ENCODE measurements around the gene ARHGEF12.
A peak's percentile ranks its signal among the peaks of the same experiment; 100 is the strongest.

ARHGEF12 gene

DNA sequence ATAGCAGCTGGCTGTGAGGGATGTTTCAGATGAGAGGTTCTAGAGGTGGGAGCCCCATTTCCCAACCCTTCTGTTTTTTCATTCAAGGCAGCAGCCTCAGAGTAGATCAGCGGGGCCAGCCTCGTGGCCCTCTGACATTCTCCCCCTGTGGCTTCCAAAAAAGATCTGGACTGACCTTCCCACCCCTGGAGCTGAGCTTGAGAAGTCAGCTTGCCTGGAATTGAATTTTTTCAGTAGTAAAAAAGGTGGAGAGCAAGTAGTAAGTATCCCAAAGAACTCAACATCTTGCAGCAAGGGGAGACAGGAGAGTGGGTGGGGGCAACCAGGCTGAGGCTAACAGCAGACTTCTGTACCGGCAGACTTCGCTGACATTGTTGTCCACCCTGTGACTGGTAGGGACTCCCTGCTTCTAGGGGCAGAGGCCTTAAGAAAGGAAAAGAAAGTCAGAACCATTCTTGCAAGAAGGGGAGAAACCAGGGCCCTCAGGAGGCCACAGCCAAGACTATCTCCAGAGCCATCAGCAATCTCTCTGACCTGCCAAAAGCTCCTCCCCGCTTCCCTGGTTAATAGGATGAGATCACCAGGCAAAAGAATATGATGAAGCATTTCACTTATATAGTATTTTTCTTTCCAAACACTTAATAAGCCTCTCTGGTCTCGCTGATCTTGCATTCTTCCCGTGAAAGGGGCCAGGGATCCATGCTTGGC, 173.3 kb downstream of the ARHGEF12 start:
- Histone ChIP-seq H3K4me3 (ENCODE audit: low read length) (no peak overlapping the region), H3K9ac (ENCODE audit: low read length) (no peak overlapping the region), H3K27me3 (ENCODE audit: low read depth, low read length) (peaks cover 54% of the 10 kb centered on the region), H3K4me2 (ENCODE audit: low read length) (no peak overlapping the region), H3K9me3 (ENCODE audit: insufficient read depth, low read length) (no peaks in the 10 kb centered on the region), H2AFZ (ENCODE audit: low read depth, low read length) (no peak overlapping the region), H3K79me2 (ENCODE audit: low read length) (no peaks in the 10 kb centered on the region), H4K20me1 (ENCODE audit: insufficient read depth, low read length) (no peaks in the 10 kb centered on the region), H3K4me1 (ENCODE audit: low read length) (0 out of 2 replicates have a peak, but pooled peaks cover 2% of the 10 kb centered on the region), H3K36me3 (replicated peaks; ENCODE audit: low read depth, low read length) (no peaks in the 10 kb centered on the region), H3K27ac (ENCODE audit: low read length) (no peak overlapping the region)
- TF ChIP-seq CTCF (IDR thresholded peaks at IDR 0.05; ENCODE audit: low read depth, low read length), result no peak

GRCh38 chr11:120510406-120511115, 174.3 kb downstream of the ARHGEF12 start:
- Histone ChIP-seq H3K27me3 (ENCODE audit: low read depth, low read length) (peaks cover 50% of the 10 kb centered on the region), H3K4me1 (ENCODE audit: low read length) (0 out of 2 replicates have a peak, but pooled peaks cover 2% of the 10 kb centered on the region), H3K9ac (ENCODE audit: low read length) (no peak overlapping the region), H3K27ac (ENCODE audit: low read length) (no peak overlapping the region), H3K9me3 (ENCODE audit: insufficient read depth, low read length) (no peaks in the 10 kb centered on the region), H3K4me3 (ENCODE audit: low read length) (peak overlapping the region; percentile 74), H4K20me1 (ENCODE audit: insufficient read depth, low read length) (no peaks in the 10 kb centered on the region), H3K79me2 (ENCODE audit: low read length) (no peaks in the 10 kb centered on the region), H3K36me3 (replicated peaks; ENCODE audit: low read depth, low read length) (no peaks in the 10 kb centered on the region), H2AFZ (ENCODE audit: low read depth, low read length) (no peak overlapping the region), H3K4me2 (ENCODE audit: low read length) (peak overlapping the region; percentile 54)
- TF ChIP-seq EZH2phosphoT487 (IDR thresholded peaks at IDR 0.05; ENCODE audit: low read depth) (no peak), CTCF (IDR thresholded peaks at IDR 0.05; ENCODE audit: low read depth, low read length) (no peak)

- Histone ChIP-seq H3K27me3 (ENCODE audit: low read depth, low read length) (peaks cover 43% of the 10 kb centered on the region), H3K4me3 (ENCODE audit: low read length) (peak within 1 kb of the TSS; percentile 74), H3K4me2 (ENCODE audit: low read length) (peak within 1 kb of the TSS; percentile 54), H3K36me3 (replicated peaks; ENCODE audit: low read depth, low read length) (no peaks in the 10 kb centered on the region), H2AFZ (ENCODE audit: low read depth, low read length) (no peak within 1 kb of the TSS), H3K27ac (ENCODE audit: low read length) (no peak within 1 kb of the TSS), H3K9me3 (ENCODE audit: insufficient read depth, low read length) (no peaks in the 10 kb centered on the region), H3K4me1 (ENCODE audit: low read length) (0 out of 2 replicates have a peak, but pooled peaks cover 2% of the 10 kb centered on the region), H4K20me1 (ENCODE audit: insufficient read depth, low read length) (no peaks in the 10 kb centered on the region), H3K9ac (ENCODE audit: low read length) (no peak within 1 kb of the TSS), H3K79me2 (ENCODE audit: low read length) (no peaks in the 10 kb centered on the region)
- TF ChIP-seq EZH2phosphoT487 (IDR thresholded peaks at IDR 0.05; ENCODE audit: low read depth) (no peak), CTCF (IDR thresholded peaks at IDR 0.05; ENCODE audit: low read depth, low read length) (peak; percentile 88)
Measured at GRCh38 chr11:120511116-120511819, 175.1 kb downstream of the ARHGEF12 start, which contains the start of gene GRIK4. Gene GRIK4, plus strand, starts transcription at chr11:120511748. Its CDS starts 148,571 bp downstream, at chr11:120660319.

Data from OCI-LY3 (cell line).